GM23338 (cell line): ENCODE results near the gene DOCK1. TPM values are rescaled to one million over a fixed set of nuclear protein-coding genes. Genes with fewer than 3 reads are reported as not detected.

Experiments used
- ATAC-seq: fragments of 200-7000 bp; cut with Tn5 transposase; 3 replicates; pipeline ENCODE4 v1.9.1; 2020
- DNase-seq: peaks from one replicate; pipeline ENCODE4 v3.0.0-alpha.2; 2015; ENCODE audit warnings: low spot score
- H2AFZ ChIP-seq: fragments of 200-600 bp; sonication (generic); 2 replicates; pipeline ENCODE4 v1.8.0; 2016; ENCODE audit warnings: antibody characterized with exemption, mild to moderate bottlenecking, moderate library complexity
- H3F3A ChIP-seq: fragments of 200-600 bp; sonication (generic); replicated peaks from 2 replicates; pipeline ENCODE4 v1.8.0; 2017; ENCODE audit warnings: antibody characterized with exemption, mixed run types, low read depth
- H3K27ac ChIP-seq: fragments of 200-600 bp; sonication (generic); 2 replicates; pipeline ENCODE4 v1.6.1; 2016; ENCODE audit warnings: low read depth
- H3K27me3 ChIP-seq: fragments of 200-600 bp; sonication (generic); 2 replicates; pipeline ENCODE4 v1.8.0; 2016; ENCODE audit warnings: mild to moderate bottlenecking, mixed run types, moderate library complexity; ENCODE audit not compliant: insufficient read depth
- H3K36me3 ChIP-seq: fragments of 200-600 bp; sonication (generic); 2 replicates; pipeline ENCODE4 v1.8.0; 2016; ENCODE audit warnings: mild to moderate bottlenecking; ENCODE audit not compliant: insufficient read depth
- H3K4me1 ChIP-seq: fragments of 200-600 bp; sonication (generic); 2 replicates; pipeline ENCODE4 v1.8.0; 2016; ENCODE audit warnings: mild to moderate bottlenecking, moderate library complexity; ENCODE audit not compliant: insufficient read depth
- H3K4me2 ChIP-seq: fragments of 200-600 bp; sonication (generic); 2 replicates; pipeline ENCODE4 v1.7.1; 2017; ENCODE audit warnings: mixed run types
- H3K4me3 ChIP-seq: fragments of 200-600 bp; sonication (generic); 2 replicates; pipeline ENCODE4 v1.6.1; 2016; ENCODE audit warnings: mixed run types
- H3K79me2 ChIP-seq: fragments of 200-600 bp; sonication (generic); replicated peaks from 2 replicates; pipeline ENCODE4 v1.8.0; 2017; ENCODE audit warnings: mild to moderate bottlenecking; ENCODE audit not compliant: insufficient read depth
- H3K9me2 ChIP-seq: fragments of 200-600 bp; sonication (generic); 2 replicates; pipeline ENCODE4 v1.8.0; 2017; ENCODE audit not compliant: insufficient read depth
- H4K20me1 ChIP-seq: fragments of 200-600 bp; sonication (generic); replicated peaks from 2 replicates; pipeline ENCODE4 v1.8.0; 2017; ENCODE audit warnings: mild to moderate bottlenecking; ENCODE audit not compliant: insufficient read depth
- H3K27ac Mint-ChIP-seq: 2 replicates; pipeline ENCODE4 v1.8.0; 2020; ENCODE audit warnings: inconsistent platforms, mild to moderate bottlenecking, moderate library complexity, mixed read lengths
- H3K27me3 Mint-ChIP-seq: 3 replicates; pipeline ENCODE4 v1.8.0; 2022; ENCODE audit warnings: low read depth, mild to moderate bottlenecking, moderate library complexity, mixed read lengths, inconsistent platforms; ENCODE audit not compliant: insufficient read depth, poor library complexity
- H3K36me3 Mint-ChIP-seq: 3 replicates; pipeline ENCODE4 v1.8.0; 2021; ENCODE audit warnings: low read depth, mild to moderate bottlenecking, inconsistent platforms, moderate library complexity, mixed read lengths
- H3K4me1 Mint-ChIP-seq: 3 replicates; pipeline ENCODE4 v1.8.0; 2020; ENCODE audit warnings: mild to moderate bottlenecking, inconsistent platforms, mixed read lengths
- H3K4me3 Mint-ChIP-seq: 3 replicates; pipeline ENCODE4 v1.8.0; 2021; ENCODE audit warnings: moderate library complexity, mild to moderate bottlenecking, inconsistent platforms, mixed read lengths
- H3K9me3 Mint-ChIP-seq: 3 replicates; pipeline ENCODE4 v1.8.0; 2020; ENCODE audit warnings: moderate library complexity, mild to moderate bottlenecking, inconsistent platforms, mixed read lengths
- CREB1 ChIP-seq: fragments of 250-450 bp; sonication (Bioruptor Pico); IDR thresholded peaks from 2 replicates; pipeline ENCODE4 v1.5.0; 2020; ENCODE audit warnings: low read depth, mild to moderate bottlenecking, moderate library complexity
- CTCF ChIP-seq, 2 experiments: fragments of 200-600 bp in 1 of 2; sonication (generic) in 1 of 2; conservative IDR thresholded peaks; 2 replicates each; pipeline versions ENCODE4 v1.5.1 to v1.6.1; 2016 to 2017; ENCODE audit warnings: antibody characterized with exemption in 2 of 2, low read depth in 2 of 2, mild to moderate bottlenecking in 2 of 2, moderate library complexity in 1 of 2
- ETS1 ChIP-seq: IDR thresholded peaks from 2 replicates; pipeline ENCODE4 v1.6.1; 2016; ENCODE audit warnings: antibody characterized with exemption
- EZH2 ChIP-seq: fragments of 200-600 bp; sonication (generic); IDR thresholded peaks from one replicate; pipeline ENCODE4 v1.8.0; 2017; ENCODE audit warnings: antibody characterized with exemption, mild to moderate bottlenecking, low read depth; ENCODE audit not compliant: unreplicated experiment
- EZH2phosphoT487 ChIP-seq: fragments of 200-600 bp; sonication (generic); IDR thresholded peaks from one replicate; pipeline ENCODE4 v1.8.1; 2018; ENCODE audit warnings: antibody characterized with exemption; ENCODE audit not compliant: unreplicated experiment
- JUNB ChIP-seq: IDR thresholded peaks from one replicate; pipeline ENCODE4 v1.6.1; 2016; ENCODE audit warnings: antibody characterized with exemption; ENCODE audit not compliant: unreplicated experiment
- NANOG ChIP-seq: IDR thresholded peaks from 2 replicates; pipeline ENCODE4 v1.6.1; 2016; ENCODE audit warnings: antibody characterized with exemption, borderline replicate concordance
- POLR2AphosphoS5 ChIP-seq: IDR thresholded peaks from 2 replicates; pipeline ENCODE4 v1.6.1; 2016; ENCODE audit warnings: antibody characterized with exemption, low read depth
- REST ChIP-seq: IDR thresholded peaks from one replicate; pipeline ENCODE4 v1.6.1; 2018; ENCODE audit warnings: antibody characterized with exemption; ENCODE audit not compliant: unreplicated experiment
- STAT1 ChIP-seq: IDR thresholded peaks from one replicate; pipeline ENCODE4 v1.6.1; 2016; ENCODE audit warnings: antibody characterized with exemption; ENCODE audit not compliant: unreplicated experiment
- ZNF114 ChIP-seq: fragments of 250-450 bp; sonication (Bioruptor Pico); IDR thresholded peaks from 2 replicates; pipeline ENCODE4 v1.5.0; 2020; ENCODE audit warnings: mild to moderate bottlenecking, moderate library complexity
- ZNF331 ChIP-seq: fragments of 250-450 bp; sonication (Bioruptor Pico); IDR thresholded peaks from 2 replicates; pipeline ENCODE4 v1.5.0; 2020; ENCODE audit warnings: low read depth, mild to moderate bottlenecking, moderate library complexity
- ZNF462 ChIP-seq: fragments of 250-450 bp; sonication (Bioruptor Pico); IDR thresholded peaks from 2 replicates; pipeline ENCODE4 v1.5.0; 2020; ENCODE audit warnings: mild to moderate bottlenecking, moderate library complexity
- polyA plus RNA-seq: library from polyadenylated mRNA; unstranded; fragments of >200 nt; fragmentation: Nextera tagmentation; extraction: Ambion mirVana; gene quantifications from 2 replicates; pipeline ENCODE4 v1.2.1, GENCODE V29; 2016
- total RNA-seq: library from RNA; depleted of rRNA; stranded (reverse); fragments of >200 nt; shearing (Covaris generic); gene quantifications from 2 replicates; pipeline ENCODE4 v1.2.3, GENCODE V29; 2014

DOCK1 gene
- total and polyA plus RNA-seq, 2 experiments from 2014 or later: 13.2 to 55.3 TPM

GRCh38 chr10:127449490-127449889 is 544.3 kb downstream of the DOCK1 start (continued):
- no peak for TF ChIP-seq EZH2

- no peaks in the 10 kb centered on the region for H3K79me2 ChIP-seq
- H3K27me3 Mint-ChIP-seq: no peaks in the 10 kb centered on the region
- no peaks in the 10 kb centered on the region for H3K4me1 ChIP-seq
- no peak overlapping the region for H3K4me2 ChIP-seq
- H3K27me3 ChIP-seq: no peaks in the 10 kb centered on the region
- no peak overlapping the region for H3K27ac ChIP-seq
- H3K9me3 Mint-ChIP-seq: no peaks in the 10 kb centered on the region
- ATAC-seq (no peak), DNase-seq (no peak)
- H3K4me1 Mint-ChIP-seq: peaks cover 13% of the 10 kb centered on the region
- H3K27ac Mint-ChIP-seq: no peak overlapping the region
- peaks cover 12% of the 10 kb centered on the region; the same call in 2 of the 3 replicates for H3K36me3 Mint-ChIP-seq
- H4K20me1 ChIP-seq: no peaks in the 10 kb centered on the region; the same call in 1 of the 2 replicates
- no peak overlapping the region for H3K4me3 Mint-ChIP-seq
- H3K4me3 ChIP-seq: no peak overlapping the region
- H3F3A ChIP-seq: no peaks in the 10 kb centered on the region
- H2AFZ ChIP-seq: no peak overlapping the region
- no peak for TF ChIP-seq REST
- no peak for TF ChIP-seq JUNB
- no peak for TF ChIP-seq ETS1
- TF ChIP-seq CTCF (conservative IDR thresholded peaks at IDR 0.05; ENCODE audit: low read depth in 2 of 2): no peak
- TF ChIP-seq CREB1 (CRISPR knock-in tag): no peak
- TF ChIP-seq ZNF114: no peak
- TF ChIP-seq ZNF462 (CRISPR knock-in tag): no peak
- no peak for TF ChIP-seq POLR2AphosphoS5
- TF ChIP-seq EZH2: no peak
- TF ChIP-seq ZNF331 (CRISPR knock-in tag): no peak
- no peak for TF ChIP-seq EZH2phosphoT487
- no peak for TF ChIP-seq STAT1
- TF ChIP-seq NANOG: no peak
- no peaks in the 10 kb centered on the region for H3K36me3 ChIP-seq
- no peaks in the 10 kb centered on the region for H3K9me2 ChIP-seq
Measured at GRCh38 chr10:127450644-127451043, 545.4 kb downstream of the DOCK1 start.
